ENCODE data around the gene MAPKAPK3. TPM values are rescaled to one million over a fixed set of nuclear protein-coding genes. Genes with fewer than 3 reads are reported as not detected.

The MAPKAPK3 gene
- total RNA-seq, 1 experiment from 2014 or later, result 108 TPM

Other genes with a start within 250 kb of the MAPKAPK3 start
- 1.9 and 2.0 TPM in 2 replicates for gene CACNA2D2, start 113.5 kb upstream of the MAPKAPK3 start, total RNA-seq (2014; rRNA removed; shearing (Covaris generic))
- 10.8 and 15.4 TPM in 2 replicates for gene C3orf18, start 49.4 kb upstream of the MAPKAPK3 start, total RNA-seq (2014; rRNA removed; shearing (Covaris generic))
- 3.4 and 9.5 TPM in 2 replicates for gene HEMK1, start 47.6 kb upstream of the MAPKAPK3 start, total RNA-seq (2014; rRNA removed; shearing (Covaris generic))
- 1.7 and 2.2 TPM in 2 replicates for gene CISH, start 5.4 kb upstream of the MAPKAPK3 start, total RNA-seq (2014; rRNA removed; shearing (Covaris generic))
- gene DOCK3, start 57.8 kb downstream of the MAPKAPK3 start, total RNA-seq (2014; rRNA removed; shearing (Covaris generic)), result 0.80 and 1.7 TPM in 2 replicates

Data from G401 (cell line).